GM23338 (cell line): ENCODE results near the gene P2RY6. TPM values are rescaled to one million over a fixed set of nuclear protein-coding genes. Genes with fewer than 3 reads are reported as not detected.
A peak's percentile ranks its signal among the peaks of the same experiment; 100 is the strongest.

ENCODE experiments used
- ATAC-seq: fragments of 200-7000 bp; cut with Tn5 transposase; 3 replicates; pipeline ENCODE4 v1.9.1; 2020
- DNase-seq: peaks from one replicate; pipeline ENCODE4 v3.0.0-alpha.2; 2015; ENCODE audit warnings: low spot score
- H2AFZ ChIP-seq: fragments of 200-600 bp; sonication (generic); 2 replicates; pipeline ENCODE4 v1.8.0; 2016; ENCODE audit warnings: antibody characterized with exemption, mild to moderate bottlenecking, moderate library complexity
- H3F3A ChIP-seq: fragments of 200-600 bp; sonication (generic); replicated peaks from 2 replicates; pipeline ENCODE4 v1.8.0; 2017; ENCODE audit warnings: antibody characterized with exemption, mixed run types, low read depth
- H3K27ac ChIP-seq: fragments of 200-600 bp; sonication (generic); 2 replicates; pipeline ENCODE4 v1.6.1; 2016; ENCODE audit warnings: low read depth
- H3K27me3 ChIP-seq: fragments of 200-600 bp; sonication (generic); 2 replicates; pipeline ENCODE4 v1.8.0; 2016; ENCODE audit warnings: mild to moderate bottlenecking, mixed run types, moderate library complexity; ENCODE audit not compliant: insufficient read depth
- H3K36me3 ChIP-seq: fragments of 200-600 bp; sonication (generic); 2 replicates; pipeline ENCODE4 v1.8.0; 2016; ENCODE audit warnings: mild to moderate bottlenecking; ENCODE audit not compliant: insufficient read depth
- H3K4me1 ChIP-seq: fragments of 200-600 bp; sonication (generic); 2 replicates; pipeline ENCODE4 v1.8.0; 2016; ENCODE audit warnings: mild to moderate bottlenecking, moderate library complexity; ENCODE audit not compliant: insufficient read depth
- H3K4me2 ChIP-seq: fragments of 200-600 bp; sonication (generic); 2 replicates; pipeline ENCODE4 v1.7.1; 2017; ENCODE audit warnings: mixed run types
- H3K4me3 ChIP-seq: fragments of 200-600 bp; sonication (generic); 2 replicates; pipeline ENCODE4 v1.6.1; 2016; ENCODE audit warnings: mixed run types
- H3K79me2 ChIP-seq: fragments of 200-600 bp; sonication (generic); replicated peaks from 2 replicates; pipeline ENCODE4 v1.8.0; 2017; ENCODE audit warnings: mild to moderate bottlenecking; ENCODE audit not compliant: insufficient read depth
- H3K9me2 ChIP-seq: fragments of 200-600 bp; sonication (generic); 2 replicates; pipeline ENCODE4 v1.8.0; 2017; ENCODE audit not compliant: insufficient read depth
- H4K20me1 ChIP-seq: fragments of 200-600 bp; sonication (generic); replicated peaks from 2 replicates; pipeline ENCODE4 v1.8.0; 2017; ENCODE audit warnings: mild to moderate bottlenecking; ENCODE audit not compliant: insufficient read depth
- H3K27ac Mint-ChIP-seq: 2 replicates; pipeline ENCODE4 v1.8.0; 2020; ENCODE audit warnings: inconsistent platforms, mild to moderate bottlenecking, moderate library complexity, mixed read lengths
- H3K27me3 Mint-ChIP-seq: 3 replicates; pipeline ENCODE4 v1.8.0; 2022; ENCODE audit warnings: low read depth, mild to moderate bottlenecking, moderate library complexity, mixed read lengths, inconsistent platforms; ENCODE audit not compliant: insufficient read depth, poor library complexity
- H3K36me3 Mint-ChIP-seq: 3 replicates; pipeline ENCODE4 v1.8.0; 2021; ENCODE audit warnings: low read depth, mild to moderate bottlenecking, inconsistent platforms, moderate library complexity, mixed read lengths
- H3K4me1 Mint-ChIP-seq: 3 replicates; pipeline ENCODE4 v1.8.0; 2020; ENCODE audit warnings: mild to moderate bottlenecking, inconsistent platforms, mixed read lengths
- H3K4me3 Mint-ChIP-seq: 3 replicates; pipeline ENCODE4 v1.8.0; 2021; ENCODE audit warnings: moderate library complexity, mild to moderate bottlenecking, inconsistent platforms, mixed read lengths
- H3K9me3 Mint-ChIP-seq: 3 replicates; pipeline ENCODE4 v1.8.0; 2020; ENCODE audit warnings: moderate library complexity, mild to moderate bottlenecking, inconsistent platforms, mixed read lengths
- CREB1 ChIP-seq: fragments of 250-450 bp; sonication (Bioruptor Pico); IDR thresholded peaks from 2 replicates; pipeline ENCODE4 v1.5.0; 2020; ENCODE audit warnings: low read depth, mild to moderate bottlenecking, moderate library complexity
- CTCF ChIP-seq, 2 experiments: fragments of 200-600 bp in 1 of 2; sonication (generic) in 1 of 2; conservative IDR thresholded peaks; 2 replicates each; pipeline versions ENCODE4 v1.5.1 to v1.6.1; 2016 to 2017; ENCODE audit warnings: antibody characterized with exemption in 2 of 2, low read depth in 2 of 2, mild to moderate bottlenecking in 2 of 2, moderate library complexity in 1 of 2
- ETS1 ChIP-seq: IDR thresholded peaks from 2 replicates; pipeline ENCODE4 v1.6.1; 2016; ENCODE audit warnings: antibody characterized with exemption
- POLR2AphosphoS5 ChIP-seq: IDR thresholded peaks from 2 replicates; pipeline ENCODE4 v1.6.1; 2016; ENCODE audit warnings: antibody characterized with exemption, low read depth
- polyA plus RNA-seq: library from polyadenylated mRNA; unstranded; fragments of >200 nt; fragmentation: Nextera tagmentation; extraction: Ambion mirVana; gene quantifications from 2 replicates; pipeline ENCODE4 v1.2.1, GENCODE V29; 2016
- total RNA-seq: library from RNA; depleted of rRNA; stranded (reverse); fragments of >200 nt; shearing (Covaris generic); gene quantifications from 2 replicates; pipeline ENCODE4 v1.2.3, GENCODE V29; 2014

Gene P2RY6
- total and polyA plus RNA-seq, 2 experiments from 2014 or later, result not detected

- Histone ChIP-seq H2AFZ (no peak overlapping the region), H4K20me1 (peaks cover 9% of the 10 kb centered on the region; the same call in 1 of the 2 replicates), H3K27ac (no peak overlapping the region), H3F3A (0 out of 2 replicates have a peak, but pooled peaks cover 5% of the 10 kb centered on the region), H3K36me3 (no peaks in the 10 kb centered on the region), H3K4me1 (peaks cover 45% of the 10 kb centered on the region), H3K27me3 (peaks cover 39% of the 10 kb centered on the region), H3K9me2 (no peaks in the 10 kb centered on the region), H3K4me2 (peak overlapping the region; percentile 78), H3K79me2 (no peaks in the 10 kb centered on the region), H3K4me3 (peak overlapping the region; percentile 46; the same call in 1 of the 2 replicates)
- Mint-ChIP-seq H3K27ac (no peak overlapping the region), H3K4me1 (peaks cover 48% of the 10 kb centered on the region), H3K36me3 (no peaks in the 10 kb centered on the region), H3K4me3 (no peak overlapping the region; the same call in 2 of the 3 replicates), H3K27me3 (peaks cover 56% of the 10 kb centered on the region), H3K9me3 (no peaks in the 10 kb centered on the region)
- no peak for TF ChIP-seq POLR2AphosphoS5
- TF ChIP-seq CTCF (conservative IDR thresholded peaks at IDR 0.05; ENCODE audit: low read depth in 2 of 2), result peak; percentile 48 to 58
- ATAC-seq (peak; percentile 49), DNase-seq (peak; percentile 65)
Measured at GRCh38 chr11:73330569-73331093, 58.5 kb downstream of the P2RY6 start.

- no peaks in the 10 kb centered on the region for H3K9me3 Mint-ChIP-seq
- no peak overlapping the region; the same call in 2 of the 3 replicates for H3K4me3 Mint-ChIP-seq
- peaks cover 56% of the 10 kb centered on the region for H3K27me3 Mint-ChIP-seq
- Histone ChIP-seq H3F3A (0 out of 2 replicates have a peak, but pooled peaks cover 5% of the 10 kb centered on the region), H3K9me2 (no peaks in the 10 kb centered on the region), H3K36me3 (no peaks in the 10 kb centered on the region), H2AFZ (no peak overlapping the region), H3K4me1 (peaks cover 45% of the 10 kb centered on the region), H4K20me1 (peaks cover 15% of the 10 kb centered on the region), H3K27ac (no peak overlapping the region), H3K4me3 (peak overlapping the region; percentile 46; the same call in 1 of the 2 replicates), H3K79me2 (no peaks in the 10 kb centered on the region), H3K27me3 (peaks cover 39% of the 10 kb centered on the region), H3K4me2 (peak overlapping the region; percentile 78)
- H3K4me1 Mint-ChIP-seq, result peaks cover 48% of the 10 kb centered on the region
- H3K27ac Mint-ChIP-seq, result no peak overlapping the region
- ATAC-seq (peak; percentile 74), DNase-seq (peak; percentile 95)
- no peaks in the 10 kb centered on the region for H3K36me3 Mint-ChIP-seq
- TF ChIP-seq CTCF (conservative IDR thresholded peaks at IDR 0.05; ENCODE audit: low read depth in 2 of 2) (no peak), CREB1 (CRISPR knock-in tag) (no peak), ETS1 (no peak)
Measured at GRCh38 chr11:73331138-73331916, 59.2 kb downstream of the P2RY6 start.
